Smooth muscle cell (in vitro differentiated cells): ENCODE data around the gene FBXL13. TPM values are rescaled to one million over a fixed set of nuclear protein-coding genes. Genes with fewer than 3 reads are reported as not detected.
"Not testable (repeated sequence)": the region's sequence is repeated elsewhere in the genome, so short reads cannot be mapped to it uniquely, and the experiment has no call there.

Source experiments
- DNase-seq: peaks from one replicate; lab custom pipeline; 2025; ENCODE audit not compliant: unreplicated experiment; lab: John Stamatoyannopoulos, UW
- H2AFZ ChIP-seq: fragments of 200-600 bp; sonication (generic); 2 replicates; pipeline ENCODE4 v1.6.0; 2016; ENCODE audit warnings: antibody characterized with exemption, low read depth, mild to moderate bottlenecking
- H3F3A ChIP-seq: fragments of 200-600 bp; sonication (generic); 2 replicates; pipeline ENCODE4 v1.6.0; 2017; ENCODE audit warnings: antibody characterized with exemption, low read depth
- H3K27ac ChIP-seq: fragments of 200-600 bp; sonication (generic); 2 replicates; pipeline ENCODE4 v1.5.1; 2016; ENCODE audit warnings: low read depth, mild to moderate bottlenecking
- H3K27me3 ChIP-seq: fragments of 200-600 bp; sonication (generic); 2 replicates; pipeline ENCODE4 v1.6.1; 2016; ENCODE audit warnings: low read depth, mild to moderate bottlenecking
- H3K36me3 ChIP-seq: fragments of 200-600 bp; sonication (generic); 2 replicates; pipeline ENCODE4 v1.5.1; 2016; ENCODE audit warnings: low read depth
- H3K4me1 ChIP-seq: fragments of 200-600 bp; sonication (generic); 2 replicates; pipeline ENCODE4 v1.5.1; 2016; ENCODE audit warnings: low read depth
- H3K4me2 ChIP-seq: fragments of 200-600 bp; sonication (generic); 2 replicates; pipeline ENCODE4 v1.6.0; 2016; ENCODE audit warnings: mild to moderate bottlenecking
- H3K4me3 ChIP-seq: fragments of 200-600 bp; sonication (generic); 2 replicates; pipeline ENCODE4 v1.5.1; 2016; ENCODE audit warnings: mild to moderate bottlenecking
- H3K79me2 ChIP-seq: fragments of 200-600 bp; sonication (generic); 2 replicates; pipeline ENCODE4 v1.6.0; 2016; ENCODE audit warnings: low read depth, mild to moderate bottlenecking
- H3K9ac ChIP-seq: fragments of 200-600 bp; sonication (generic); 2 replicates; pipeline ENCODE4 v1.6.0; 2016; ENCODE audit warnings: low read depth
- H3K9me3 ChIP-seq: fragments of 200-600 bp; sonication (generic); replicated peaks from 2 replicates; pipeline ENCODE4 v1.5.1; 2016; ENCODE audit warnings: low read depth
- H4K20me1 ChIP-seq: fragments of 200-600 bp; sonication (generic); 2 replicates; pipeline ENCODE4 v1.6.0; 2016; ENCODE audit warnings: low read depth
- CTCF ChIP-seq: fragments of 200-600 bp; sonication (generic); IDR thresholded peaks from 2 replicates; pipeline ENCODE4 v1.5.1; 2017; ENCODE audit warnings: borderline replicate concordance, mild to moderate bottlenecking, antibody characterized with exemption; ENCODE audit not compliant: insufficient read depth, poor library complexity, severe bottlenecking
- WGBS: methylation state at CpG from one replicate; pipeline ENCODE4 v1.1.7; 2016; ENCODE audit warnings: low lambda C conversion rate; 5-methylcytosine and 5-hydroxymethylcytosine counted together
- polyA plus RNA-seq: library from polyadenylated mRNA; unstranded; fragments of >200 nt; fragmentation: Nextera tagmentation; extraction: Ambion mirVana; gene quantifications from 2 replicates; pipeline ENCODE4 v1.2.1, GENCODE V29; 2016
- total RNA-seq: library from RNA; depleted of rRNA; stranded (reverse); fragments of >200 nt; gene quantifications from 2 replicates; pipeline ENCODE4 v1.2.3, GENCODE V29; 2014

Gene FBXL13
- total and polyA plus RNA-seq, 2 experiments from 2014 or later, result 2.6 to 12.1 TPM

GRCh38 chr7:102806613-102807012, 268.0 kb downstream of the FBXL13 start:
- Histone ChIP-seq H3K36me3 (no peaks in the 10 kb centered on the region), H3K79me2 (no peaks in the 10 kb centered on the region), H3K4me1 (no peaks in the 10 kb centered on the region), H3K4me2 (no peak overlapping the region), H3K9me3 (no peaks in the 10 kb centered on the region), H2AFZ (no peak overlapping the region), H3K9ac (no peak overlapping the region), H3K27me3 (no peaks in the 10 kb centered on the region), H3K27ac (no peak overlapping the region), H3K4me3 (no peak overlapping the region), H4K20me1 (no peaks in the 10 kb centered on the region), H3F3A (no peaks in the 10 kb centered on the region)
- 94% methylated on average over 7 of the region's 7 CpGs for WGBS
- no peak for DNase-seq
- TF ChIP-seq CTCF, result no peak

- H3K9ac ChIP-seq, H3F3A ChIP-seq, H3K36me3 ChIP-seq, H2AFZ ChIP-seq, H3K27ac ChIP-seq, H3K79me2 ChIP-seq, H3K9me3 ChIP-seq, H3K4me1 ChIP-seq, H3K4me2 ChIP-seq, H3K4me3 ChIP-seq, H3K27me3 ChIP-seq, DNase-seq, H4K20me1 ChIP-seq: not testable (repeated sequence)
- whole genome bisulfite sequencing, result 87% methylated on average over 5 of the region's 6 CpGs
Observed at GRCh38 chr7:102795987-102796595, 278.5 kb downstream of the FBXL13 start.

GRCh38 chr7:102794567-102794966, 280.0 kb downstream of the FBXL13 start:
- WGBS, result 88% methylated on average over 1 of the region's 1 CpG
- H3K9ac ChIP-seq, DNase-seq: not testable (repeated sequence)

GRCh38 chr7:102791831-102792230, 282.8 kb downstream of the FBXL13 start:
- DNase-seq, H3K36me3 ChIP-seq, H3K27ac ChIP-seq, H2AFZ ChIP-seq, H3K4me3 ChIP-seq, H3K4me1 ChIP-seq, H3K27me3 ChIP-seq, H3K4me2 ChIP-seq, H3K79me2 ChIP-seq, H4K20me1 ChIP-seq, H3F3A ChIP-seq, H3K9me3 ChIP-seq, H3K9ac ChIP-seq: not testable (repeated sequence)

More at GRCh38 chr7:102794567-102794966, 280.0 kb downstream of the FBXL13 start:
- not testable (repeated sequence) for H3F3A ChIP-seq, H3K9me3 ChIP-seq, H3K4me3 ChIP-seq, H3K27me3 ChIP-seq, H3K27ac ChIP-seq, H3K4me2 ChIP-seq, H3K79me2 ChIP-seq, H4K20me1 ChIP-seq, H3K36me3 ChIP-seq, H3K4me1 ChIP-seq, H2AFZ ChIP-seq

- H3K4me3 ChIP-seq, H3K9me3 ChIP-seq, H3K4me1 ChIP-seq, H3K27me3 ChIP-seq, H3K4me2 ChIP-seq, DNase-seq, H3K9ac ChIP-seq, H3K79me2 ChIP-seq, H3K36me3 ChIP-seq, H3K27ac ChIP-seq, H2AFZ ChIP-seq, H4K20me1 ChIP-seq, H3F3A ChIP-seq: not testable (repeated sequence)
- WGBS, result 95% methylated on average over 5 of the region's 5 CpGs
Observed at GRCh38 chr7:102791367-102791766, 283.2 kb downstream of the FBXL13 start.

- H3K27ac ChIP-seq, H3K4me3 ChIP-seq, H3K4me2 ChIP-seq, H3K9me3 ChIP-seq, H3K27me3 ChIP-seq, H2AFZ ChIP-seq, H4K20me1 ChIP-seq, H3F3A ChIP-seq, H3K4me1 ChIP-seq, H3K9ac ChIP-seq, DNase-seq, H3K36me3 ChIP-seq, H3K79me2 ChIP-seq: not testable (repeated sequence)
- WGBS, result 91% methylated on average over 4 of the region's 4 CpGs
Observed at GRCh38 chr7:102790364-102791100, 284.1 kb downstream of the FBXL13 start.

GRCh38 chr7:102788770-102789169, 285.8 kb downstream of the FBXL13 start:
- not testable (repeated sequence) for H3K79me2 ChIP-seq, H3K4me3 ChIP-seq, H3K36me3 ChIP-seq, H3K27ac ChIP-seq, H3K9ac ChIP-seq, H3K9me3 ChIP-seq, H3K4me1 ChIP-seq, H2AFZ ChIP-seq, H3K27me3 ChIP-seq, DNase-seq, H4K20me1 ChIP-seq, H3K4me2 ChIP-seq, H3F3A ChIP-seq
- WGBS, result 97% methylated on average over 2 of the region's 2 CpGs

- DNase-seq, H3K9ac ChIP-seq, H3K9me3 ChIP-seq, H3F3A ChIP-seq, H3K4me3 ChIP-seq, H4K20me1 ChIP-seq, H3K36me3 ChIP-seq, H3K79me2 ChIP-seq, H3K4me1 ChIP-seq, H3K27ac ChIP-seq, H2AFZ ChIP-seq, H3K4me2 ChIP-seq, H3K27me3 ChIP-seq: not testable (repeated sequence)
- WGBS, result 98% methylated on average over 10 of the region's 10 CpGs
Observed at GRCh38 chr7:102780926-102781325, 293.7 kb downstream of the FBXL13 start.
